Breast epithelium (tissue), 3 donors: ENCODE data around the gene ARHGDIA.

Source experiments
- POLR2A ChIP-seq: fragments of 450-650 bp; IDR thresholded peaks from one replicate; pipeline ENCODE4 v1.6.1; 2016; ENCODE audit warnings: antibody characterized with exemption, mild to moderate bottlenecking, moderate library complexity
- TF ChIP-seq, protein P1 (sequence below), 3 donors: fragments of 450-650 bp; IDR thresholded peaks; one replicate each; pipeline ENCODE4 v1.5.1; 2016 to 2017; ENCODE audit warnings: antibody characterized with exemption in 3 of 3, mild to moderate bottlenecking in 3 of 3, moderate library complexity in 3 of 3

DNA sequence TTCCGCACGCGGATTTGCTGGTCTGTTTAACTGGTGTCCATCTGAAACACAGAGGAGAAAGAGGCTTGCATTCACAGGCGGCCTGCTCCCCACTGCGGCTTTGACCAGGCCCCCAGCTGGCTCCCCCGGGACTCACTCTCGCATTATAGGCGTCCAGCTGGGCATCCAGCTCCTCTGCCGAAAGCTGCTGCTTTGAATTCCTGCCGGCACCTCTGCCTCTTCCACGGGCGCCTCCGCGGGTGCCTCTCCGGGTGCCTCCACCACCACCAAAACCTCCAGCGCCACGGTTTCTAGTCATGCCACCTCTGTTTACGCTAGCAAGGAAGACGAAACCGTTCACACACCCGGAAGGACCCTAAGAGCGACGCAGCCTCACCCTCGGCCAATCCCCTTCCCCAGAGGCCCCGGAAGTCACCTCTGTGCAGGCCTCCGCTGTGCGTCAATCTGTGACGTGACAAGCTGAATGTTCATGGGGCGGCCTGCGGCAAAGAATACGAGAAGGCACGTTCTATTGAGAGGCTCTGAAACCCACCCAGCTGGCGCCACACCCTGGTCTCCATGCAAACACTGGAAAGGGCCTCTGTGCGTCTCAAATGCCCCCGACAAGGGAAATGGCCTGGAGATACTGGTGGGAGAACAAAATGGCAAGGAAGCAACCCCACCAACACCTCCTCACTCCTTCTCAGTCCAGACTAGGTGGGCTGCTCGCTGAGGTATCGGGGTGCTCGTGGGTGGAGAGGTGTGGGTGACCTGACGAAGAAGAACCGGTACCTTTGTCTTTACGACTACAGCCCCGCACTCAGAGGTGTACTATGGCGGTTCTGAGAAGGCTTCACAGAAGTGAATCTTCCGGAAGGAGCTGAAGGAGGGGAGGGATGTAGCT is 17.2 kb upstream of the ARHGDIA start:
- TF ChIP-seq, protein P1, sequence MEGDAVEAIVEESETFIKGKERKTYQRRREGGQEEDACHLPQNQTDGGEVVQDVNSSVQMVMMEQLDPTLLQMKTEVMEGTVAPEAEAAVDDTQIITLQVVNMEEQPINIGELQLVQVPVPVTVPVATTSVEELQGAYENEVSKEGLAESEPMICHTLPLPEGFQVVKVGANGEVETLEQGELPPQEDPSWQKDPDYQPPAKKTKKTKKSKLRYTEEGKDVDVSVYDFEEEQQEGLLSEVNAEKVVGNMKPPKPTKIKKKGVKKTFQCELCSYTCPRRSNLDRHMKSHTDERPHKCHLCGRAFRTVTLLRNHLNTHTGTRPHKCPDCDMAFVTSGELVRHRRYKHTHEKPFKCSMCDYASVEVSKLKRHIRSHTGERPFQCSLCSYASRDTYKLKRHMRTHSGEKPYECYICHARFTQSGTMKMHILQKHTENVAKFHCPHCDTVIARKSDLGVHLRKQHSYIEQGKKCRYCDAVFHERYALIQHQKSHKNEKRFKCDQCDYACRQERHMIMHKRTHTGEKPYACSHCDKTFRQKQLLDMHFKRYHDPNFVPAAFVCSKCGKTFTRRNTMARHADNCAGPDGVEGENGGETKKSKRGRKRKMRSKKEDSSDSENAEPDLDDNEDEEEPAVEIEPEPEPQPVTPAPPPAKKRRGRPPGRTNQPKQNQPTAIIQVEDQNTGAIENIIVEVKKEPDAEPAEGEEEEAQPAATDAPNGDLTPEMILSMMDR (IDR thresholded peaks at IDR 0.05): no peak
- TF ChIP-seq POLR2A: no peak
